Measurements from ENCODE around the gene TTC28.

Gene TTC28

DNA sequence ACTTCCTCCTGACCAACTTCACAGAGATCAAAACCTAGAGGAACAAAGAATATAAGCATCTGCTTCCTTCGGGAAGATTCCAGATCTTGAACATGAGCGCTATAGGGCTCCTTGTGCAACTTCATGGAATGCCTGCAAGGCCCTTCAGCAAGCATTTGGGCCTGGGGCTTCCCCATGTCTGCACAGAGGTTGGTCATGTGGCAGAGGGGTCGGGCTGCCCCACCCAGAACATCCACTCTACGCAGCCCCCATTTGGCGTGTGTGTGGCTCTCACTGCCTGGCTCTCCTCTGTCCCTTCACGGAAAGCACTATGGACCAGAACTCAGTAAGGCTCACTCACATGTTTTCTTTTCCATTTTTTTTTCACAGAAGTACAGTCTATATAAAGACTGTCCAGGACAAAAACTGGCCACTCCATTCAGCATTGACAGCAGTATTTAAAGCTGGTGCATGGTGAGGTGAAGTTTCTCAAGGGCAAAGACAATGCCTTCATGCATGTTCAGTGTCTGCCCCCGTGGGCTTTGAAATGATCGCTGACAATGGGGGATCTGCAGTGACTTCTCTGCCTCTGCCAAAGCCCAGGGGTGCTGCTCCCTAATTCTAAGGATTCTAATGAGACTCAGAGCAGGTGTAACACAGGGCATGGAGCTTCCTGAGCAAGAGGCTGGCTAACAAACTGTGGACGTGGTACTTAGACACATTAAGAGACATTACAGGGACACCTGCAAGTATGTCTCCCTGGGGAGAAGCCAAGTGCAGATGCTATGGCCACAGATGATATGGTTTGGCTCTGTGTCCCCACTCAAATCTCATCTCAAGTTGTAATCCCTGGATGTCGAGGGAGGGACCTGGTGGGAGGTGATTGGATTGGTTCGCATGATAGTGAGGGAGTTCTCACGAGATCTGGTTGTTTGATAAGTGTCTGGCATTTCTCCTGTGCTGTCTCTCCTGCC is 694.0 kb downstream of the TTC28 start:
- in situ Hi-C loops (cut with MboI; ENCODE audit: low sequenced_read_pairs) = no loop called here

DNA sequence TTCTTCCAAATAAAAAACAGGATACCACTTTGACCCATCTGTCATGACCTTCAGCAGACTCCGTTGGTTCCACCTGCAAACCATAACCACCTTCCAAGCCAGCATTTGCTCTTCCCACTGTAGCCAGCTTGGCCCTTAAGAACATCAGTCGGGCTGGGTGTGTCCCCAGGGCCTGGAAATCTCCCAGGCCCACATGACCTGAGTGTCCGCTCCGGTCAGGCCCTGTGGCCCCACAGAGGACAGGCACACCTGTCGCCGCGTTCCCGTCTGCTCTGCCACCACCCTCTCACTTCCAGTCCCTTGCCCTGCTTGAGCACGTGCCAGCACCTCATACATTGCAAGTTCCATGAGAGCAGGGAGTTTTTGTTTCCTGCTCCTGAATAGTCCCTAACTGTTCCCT is 694.9 kb downstream of the TTC28 start:
- in situ Hi-C loops (cut with MboI; ENCODE audit: low sequenced_read_pairs) = no loop called here

DNA sequence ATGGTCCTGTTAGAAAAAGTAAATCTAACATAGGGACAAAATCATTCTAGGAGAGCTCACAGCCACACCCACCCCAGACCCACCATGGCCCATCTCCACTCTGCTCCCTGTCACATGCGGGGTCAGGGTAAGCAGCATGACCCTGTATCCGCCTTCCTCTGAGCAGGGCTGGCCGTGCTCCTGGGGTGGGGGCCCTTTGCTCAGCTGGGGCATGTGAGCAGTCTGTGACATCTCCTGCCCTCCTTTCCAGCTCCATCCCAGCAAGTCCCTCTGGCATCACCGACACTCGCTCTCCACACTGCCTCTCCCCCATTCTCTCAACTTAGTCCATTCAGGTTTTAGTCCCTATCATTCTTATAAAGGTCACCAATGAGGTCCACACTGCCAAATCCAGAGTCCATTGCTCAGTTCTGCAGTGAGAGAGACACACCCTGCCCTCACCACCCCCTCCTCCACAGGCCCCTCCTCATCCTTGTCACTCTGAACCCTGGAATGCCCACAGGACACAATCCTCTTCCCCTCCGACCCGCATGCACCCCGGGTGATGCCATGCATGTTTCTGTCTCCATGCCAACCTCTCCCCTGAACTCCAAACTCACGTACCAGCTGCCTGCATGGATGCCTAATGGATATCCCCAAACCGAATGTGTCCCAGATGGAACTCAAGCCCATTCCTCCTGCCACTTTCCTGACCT is 695.5 kb downstream of the TTC28 start:
- in situ Hi-C loops (cut with MboI; ENCODE audit: low sequenced_read_pairs) = no loop called here

DNA sequence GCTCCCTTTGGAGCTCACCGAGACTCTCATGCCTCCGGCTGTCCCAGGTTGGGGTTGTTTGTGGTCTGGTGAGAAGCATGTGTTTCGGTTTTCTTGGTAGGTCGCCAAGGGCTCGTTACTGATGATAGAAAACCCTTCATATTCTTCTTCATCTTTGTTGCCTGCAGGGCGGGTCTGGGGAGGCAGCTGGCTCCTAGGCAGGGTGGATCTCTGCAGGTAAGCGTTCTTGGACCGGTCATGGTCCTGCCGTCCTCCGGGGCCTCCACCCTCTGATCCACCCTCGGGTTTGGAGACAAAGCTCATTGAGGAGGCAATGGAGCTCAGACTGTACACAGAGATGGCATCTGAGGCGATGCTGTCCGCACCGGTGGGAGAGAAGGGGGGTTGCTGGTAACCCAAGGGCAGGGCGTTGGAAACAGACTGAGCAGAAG is 696.3 kb downstream of the TTC28 start:
- in situ Hi-C loops (cut with MboI; ENCODE audit: low sequenced_read_pairs) = no loop called here

DNA sequence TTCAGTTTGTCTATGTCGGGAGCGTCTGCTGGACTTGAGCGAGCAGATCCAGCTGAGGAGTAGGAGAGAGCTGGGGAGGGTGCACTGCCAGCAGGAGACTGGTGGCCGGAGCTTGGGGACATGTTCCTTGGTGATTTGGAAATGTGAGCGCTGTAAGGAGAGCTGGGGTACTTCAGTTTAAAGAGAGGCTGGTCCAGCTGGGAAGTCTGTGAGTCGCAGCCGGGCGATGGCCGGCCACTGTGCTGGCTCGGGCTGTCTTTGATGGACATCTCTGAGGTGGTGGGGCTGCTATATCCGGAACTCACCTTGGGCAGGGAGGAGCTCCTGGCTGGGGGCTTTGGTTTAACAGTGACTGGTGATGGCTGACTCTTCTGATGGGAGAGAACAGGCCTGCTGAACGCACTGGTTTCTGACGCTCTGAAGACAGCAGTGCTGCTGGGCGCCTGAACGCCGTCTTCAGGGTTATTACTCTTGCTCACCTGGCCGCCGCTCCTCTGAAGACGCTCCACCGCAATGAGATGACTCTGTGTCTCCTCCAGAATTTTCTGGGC is 696.9 kb downstream of the TTC28 start:
- in situ Hi-C loops (cut with MboI; ENCODE audit: low sequenced_read_pairs) = no loop called here

DNA sequence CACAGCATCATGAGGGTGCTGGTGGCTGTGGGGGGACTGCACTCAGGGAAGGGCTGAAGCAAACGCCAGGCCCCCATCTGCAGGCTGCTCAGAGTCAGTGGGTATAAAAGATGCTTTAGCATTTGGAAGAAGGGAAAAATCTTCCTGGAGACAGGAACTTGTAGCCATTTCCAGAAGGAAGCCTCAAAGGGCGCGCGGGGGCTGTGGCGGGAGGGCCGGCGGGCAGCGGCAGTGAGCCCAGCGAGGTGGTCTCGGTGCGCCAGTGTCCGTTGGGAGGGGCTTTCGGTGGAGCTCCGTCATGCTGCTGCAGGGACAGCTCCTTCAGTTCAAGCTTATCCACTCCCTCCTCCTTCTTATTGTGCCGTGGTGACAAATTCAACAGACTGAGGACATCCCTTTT is 697.5 kb downstream of the TTC28 start:
- in situ Hi-C loops (cut with MboI; ENCODE audit: low sequenced_read_pairs) = no loop called here

DNA sequence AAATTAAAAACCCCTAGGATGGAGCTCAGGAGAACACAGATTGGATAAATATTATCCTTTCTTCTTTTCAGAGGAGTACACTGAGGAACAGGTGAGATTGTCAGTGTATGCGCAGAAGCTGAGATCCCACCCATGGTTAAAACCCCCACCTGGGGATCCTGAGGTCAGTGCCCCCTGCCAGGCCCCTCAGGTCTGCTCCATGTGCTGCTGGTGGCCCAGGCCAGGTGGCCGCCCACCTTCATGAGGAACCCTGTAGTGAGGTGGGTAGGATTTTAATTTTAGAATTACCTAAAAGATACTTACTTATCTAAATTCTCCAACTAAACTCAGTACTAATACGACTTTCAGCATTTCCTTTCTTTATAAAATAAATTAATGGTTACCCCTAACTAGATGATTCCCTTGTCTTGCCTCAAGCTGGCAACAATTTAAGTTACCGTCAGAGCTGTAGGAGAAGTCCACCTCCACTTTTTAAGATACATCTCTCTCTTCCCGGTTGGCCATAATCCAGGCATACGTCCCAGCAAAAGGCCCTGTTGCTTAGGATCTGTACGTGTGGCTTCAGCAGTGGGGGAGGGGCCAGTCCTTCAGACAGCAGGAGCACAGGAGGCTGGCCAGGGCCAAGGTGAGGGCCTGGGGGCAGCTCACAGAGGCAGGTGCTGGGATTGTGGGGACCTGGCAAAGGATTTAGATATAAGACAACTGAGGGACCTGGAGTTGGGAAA is 699.1 kb downstream of the TTC28 start:
- in situ Hi-C loops (cut with MboI; ENCODE audit: low sequenced_read_pairs) = no loop called here

DNA sequence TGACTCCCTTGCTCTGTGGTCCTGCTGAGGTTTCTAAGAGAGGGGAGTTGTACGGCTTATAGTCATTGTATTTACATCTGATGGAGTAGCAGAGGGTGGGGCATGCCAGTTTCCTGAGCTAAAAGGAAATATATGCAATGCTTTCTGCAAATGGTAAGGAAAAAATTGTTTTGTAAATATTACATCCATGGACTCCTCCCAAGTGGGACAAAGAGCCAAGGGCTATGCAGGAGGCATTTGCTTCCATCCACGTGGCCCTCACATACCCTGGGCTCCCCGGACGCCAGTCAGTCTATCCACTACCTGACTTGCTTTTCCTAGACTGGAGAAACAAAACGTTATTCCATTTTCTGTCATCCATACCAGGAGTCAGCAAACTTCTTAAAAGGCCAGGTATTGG is 700.8 kb downstream of the TTC28 start:
- in situ Hi-C loops (cut with MboI; ENCODE audit: low sequenced_read_pairs) = no loop called here

DNA sequence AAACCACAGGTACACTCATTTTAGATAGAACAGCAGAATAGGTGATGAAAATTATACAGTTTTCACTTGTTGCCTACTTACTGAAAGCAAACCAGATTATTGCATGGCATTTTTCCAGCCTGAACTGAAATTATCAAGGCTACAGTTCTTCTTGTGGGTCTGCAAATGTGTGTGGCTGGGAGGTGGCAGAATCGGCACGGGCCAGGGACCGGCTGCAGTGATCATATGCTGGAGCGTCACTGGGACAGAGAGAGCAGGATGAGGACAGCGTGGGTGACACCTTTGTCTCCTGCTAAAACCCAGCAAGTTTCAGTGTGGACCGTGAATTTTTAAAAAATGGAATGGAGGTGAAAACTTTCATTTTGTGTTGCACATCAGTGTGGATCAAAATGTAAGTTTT is 701.3 kb downstream of the TTC28 start:
- in situ Hi-C loops (cut with MboI; ENCODE audit: low sequenced_read_pairs) = no loop called here

DNA sequence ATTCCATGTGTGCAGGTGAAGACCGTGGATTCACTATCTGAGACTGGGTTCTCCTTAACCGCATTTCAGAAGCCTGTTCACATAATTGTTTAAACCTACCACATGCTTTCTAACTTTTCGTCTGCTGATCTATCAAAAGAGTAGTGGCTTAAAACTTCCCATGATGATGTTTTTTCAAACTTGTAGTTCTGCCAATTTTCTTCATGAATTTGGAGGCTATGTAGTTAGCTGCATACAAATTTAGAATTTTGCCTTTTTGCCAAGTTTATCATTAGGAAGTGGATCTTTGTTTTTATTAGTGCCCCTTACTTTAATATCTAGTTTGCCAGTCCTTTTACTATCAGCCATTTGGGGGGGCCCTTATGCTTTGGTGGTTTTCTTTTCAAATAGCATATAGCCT is 703.1 kb downstream of the TTC28 start:
- in situ Hi-C loops (cut with MboI; ENCODE audit: low sequenced_read_pairs) = no loop called here

DNA sequence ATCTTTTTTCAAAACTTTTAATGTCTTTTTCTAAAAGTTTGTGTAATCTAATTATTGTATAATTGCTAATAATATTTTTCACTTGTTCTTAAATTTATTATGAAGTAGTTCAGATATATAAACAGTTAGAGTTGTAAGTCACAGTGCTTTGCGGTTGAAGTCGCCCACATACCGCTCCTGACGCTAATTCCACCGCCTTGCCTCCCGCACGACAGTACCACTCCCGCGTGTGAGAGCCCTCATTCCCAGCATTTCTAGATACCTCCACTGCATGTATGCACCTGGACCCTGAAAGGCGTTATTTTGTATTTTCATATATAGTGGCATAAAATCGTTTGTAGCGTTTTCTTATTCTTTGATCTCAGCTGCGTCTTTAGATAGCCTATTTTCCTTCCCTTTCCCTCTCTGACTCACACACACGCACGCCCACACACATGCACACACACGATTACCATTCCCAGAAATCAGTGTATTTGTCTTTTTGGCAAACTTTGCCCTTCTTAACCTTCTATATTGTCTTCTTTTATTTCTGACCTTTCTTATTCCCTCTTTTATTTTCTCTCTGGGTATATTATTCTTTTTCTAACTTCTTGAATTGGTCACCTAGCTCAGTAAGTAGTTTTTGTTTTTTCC is 704.1 kb downstream of the TTC28 start:
- in situ Hi-C loops (cut with MboI; ENCODE audit: low sequenced_read_pairs) = no loop called here

DNA sequence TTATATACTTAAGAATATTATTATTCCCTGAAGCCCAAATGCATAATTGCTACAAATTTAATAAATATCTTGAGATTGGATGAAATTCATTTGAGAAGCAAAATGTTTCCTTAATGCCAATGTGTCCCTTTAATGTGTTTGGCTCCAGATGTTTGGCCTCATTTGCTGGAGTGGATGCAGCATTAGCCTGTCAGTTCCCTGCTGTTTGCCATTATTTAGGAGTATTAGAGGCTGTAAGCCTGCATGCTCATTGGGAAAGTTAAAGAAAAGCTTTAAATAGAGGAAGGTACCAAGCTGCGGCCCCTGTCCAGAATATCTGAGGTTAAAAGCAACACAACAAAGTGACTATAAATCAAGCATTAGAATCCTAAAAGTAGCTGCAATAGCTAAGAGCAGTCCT is 705.8 kb downstream of the TTC28 start:
- in situ Hi-C loops (cut with MboI; ENCODE audit: low sequenced_read_pairs) = no loop called here

DNA sequence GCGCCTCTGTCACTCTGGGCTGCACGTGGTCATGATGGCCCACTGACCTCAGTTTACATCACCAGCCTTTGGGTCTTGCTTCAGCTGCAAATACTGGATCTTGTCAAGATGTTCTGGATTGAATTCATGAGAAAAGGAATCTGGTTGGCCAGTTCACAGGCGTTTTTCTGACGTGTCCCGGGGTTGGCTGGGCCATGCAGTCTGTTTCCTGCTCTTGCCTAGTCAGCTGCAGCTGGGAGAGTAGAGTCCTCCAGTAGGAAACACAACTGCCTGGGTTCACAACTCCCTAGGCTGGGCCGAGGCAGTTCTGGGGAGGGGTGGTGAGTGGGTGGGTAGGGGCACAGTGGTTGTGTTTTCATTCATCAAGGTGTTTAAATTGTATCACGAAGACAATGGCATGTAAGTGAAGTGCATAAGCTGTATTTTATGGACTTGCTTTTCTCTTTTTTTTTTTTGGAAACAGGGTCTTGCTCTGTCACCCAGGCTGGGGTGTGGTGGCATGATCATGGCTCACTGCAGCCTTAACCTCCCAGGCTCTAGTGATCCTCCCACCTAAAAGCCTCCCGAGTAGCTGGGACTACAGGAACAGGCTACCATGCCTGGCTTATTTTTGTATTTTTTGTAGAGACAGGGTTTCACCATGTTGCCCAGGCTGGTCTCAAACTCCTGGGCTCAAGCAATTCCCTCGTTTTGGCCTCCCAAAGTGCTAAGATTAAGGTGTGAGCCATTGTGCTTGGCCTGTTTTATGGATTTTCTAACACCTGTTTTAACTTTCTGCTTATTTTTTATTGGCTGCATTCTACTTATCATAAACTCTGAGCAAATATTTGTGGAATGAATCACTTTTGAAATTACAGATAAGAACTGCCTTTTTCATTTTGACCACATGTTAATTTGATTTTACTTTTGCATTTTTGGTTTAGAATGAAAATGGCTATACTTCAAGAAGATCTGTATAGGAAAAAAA is 706.6 kb downstream of the TTC28 start:
- in situ Hi-C loops (cut with MboI; ENCODE audit: low sequenced_read_pairs) = no loop called here

DNA sequence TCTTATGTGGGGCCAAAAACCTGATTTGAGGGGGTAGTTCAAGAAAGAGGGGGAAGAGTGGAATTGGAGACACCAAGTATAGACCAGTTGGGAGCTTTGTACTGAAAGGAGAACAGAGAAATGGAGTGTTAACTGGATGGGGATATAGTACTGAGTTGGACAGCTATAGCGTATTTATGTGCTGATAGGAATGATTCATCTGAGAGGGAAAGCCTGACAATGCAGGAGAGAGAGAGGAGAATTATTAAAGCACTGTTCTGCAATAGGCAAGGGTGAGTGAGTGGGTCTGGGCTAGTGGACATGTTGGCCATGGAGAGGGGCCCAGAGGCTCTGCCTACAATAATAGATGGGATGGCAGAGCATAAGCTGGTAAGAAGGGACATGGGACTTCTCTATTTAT is 707.7 kb downstream of the TTC28 start:
- in situ Hi-C loops (cut with MboI; ENCODE audit: low sequenced_read_pairs) = no loop called here

DNA sequence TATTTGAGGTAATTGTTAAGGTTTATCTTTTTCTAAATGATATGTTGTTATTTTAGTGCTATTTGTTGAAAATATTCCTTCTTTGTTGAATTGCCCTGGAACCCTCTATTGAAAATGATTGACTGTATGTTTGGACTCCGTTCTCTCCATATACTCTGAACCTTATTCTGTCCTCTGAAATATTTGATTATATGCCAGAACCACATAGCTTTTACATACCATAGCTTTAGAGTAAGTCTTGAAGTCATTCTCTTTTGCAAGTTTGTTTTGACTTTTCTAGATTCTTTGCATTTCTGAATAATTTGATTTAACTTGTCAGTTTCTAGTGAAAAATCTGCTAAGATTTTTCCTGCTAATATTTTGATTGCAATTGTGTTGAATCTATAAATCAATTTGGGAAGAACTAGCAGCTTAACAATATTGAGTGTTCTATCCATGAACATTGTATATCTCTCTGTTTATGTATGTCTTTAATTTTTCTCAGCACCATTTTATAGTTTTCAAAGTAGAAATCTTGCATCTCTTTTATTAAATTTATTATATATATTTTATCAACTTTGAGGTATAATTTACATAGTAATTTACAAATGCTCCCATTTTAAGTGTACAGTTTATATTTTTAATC is 708.9 kb downstream of the TTC28 start:
- in situ Hi-C loops (cut with MboI; ENCODE audit: low sequenced_read_pairs) = no loop called here

DNA sequence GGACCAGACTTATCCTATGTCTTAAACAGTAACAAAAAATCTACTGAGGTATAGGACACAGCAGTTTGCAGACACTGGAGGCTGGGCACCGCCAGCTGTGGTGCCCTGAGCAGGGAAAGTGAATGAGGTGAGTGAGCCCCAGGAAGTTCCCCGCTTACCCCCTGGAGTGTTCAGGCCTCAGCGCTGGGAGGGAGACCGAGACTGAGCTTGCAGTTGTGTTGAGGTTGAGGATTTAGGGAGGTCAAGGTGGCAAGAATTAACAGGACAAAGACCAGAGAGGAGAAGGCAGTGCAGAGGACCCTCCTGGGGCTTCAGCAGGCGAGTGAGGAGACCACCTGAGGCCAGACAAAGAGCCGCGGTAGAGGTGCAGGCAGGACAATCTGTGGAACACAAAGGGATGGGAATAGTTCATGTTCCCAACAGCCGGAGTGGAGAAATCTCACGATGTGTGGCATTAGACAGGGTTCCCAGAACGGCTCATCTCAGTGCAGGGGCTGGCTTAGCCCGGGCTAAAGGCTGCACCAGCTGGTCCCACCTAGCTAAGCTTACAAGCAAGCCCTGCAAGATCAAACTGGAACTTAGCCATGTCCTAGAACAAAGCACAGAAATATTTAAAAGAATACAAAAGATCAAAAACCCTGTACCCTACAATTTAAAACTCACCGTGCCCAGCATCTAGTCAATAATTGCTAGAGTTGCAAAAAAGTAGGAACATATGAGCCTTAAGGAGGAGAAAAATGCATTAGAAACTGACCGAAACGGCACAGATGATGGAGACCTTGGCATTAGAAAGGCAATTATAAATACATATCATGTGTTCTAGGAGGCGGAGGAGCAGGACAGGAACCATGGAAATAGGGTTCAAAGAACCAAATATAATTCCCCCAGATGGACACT is 713.2 kb downstream of the TTC28 start:
- in situ Hi-C loops (cut with MboI; ENCODE audit: low sequenced_read_pairs) = no loop called here

DNA sequence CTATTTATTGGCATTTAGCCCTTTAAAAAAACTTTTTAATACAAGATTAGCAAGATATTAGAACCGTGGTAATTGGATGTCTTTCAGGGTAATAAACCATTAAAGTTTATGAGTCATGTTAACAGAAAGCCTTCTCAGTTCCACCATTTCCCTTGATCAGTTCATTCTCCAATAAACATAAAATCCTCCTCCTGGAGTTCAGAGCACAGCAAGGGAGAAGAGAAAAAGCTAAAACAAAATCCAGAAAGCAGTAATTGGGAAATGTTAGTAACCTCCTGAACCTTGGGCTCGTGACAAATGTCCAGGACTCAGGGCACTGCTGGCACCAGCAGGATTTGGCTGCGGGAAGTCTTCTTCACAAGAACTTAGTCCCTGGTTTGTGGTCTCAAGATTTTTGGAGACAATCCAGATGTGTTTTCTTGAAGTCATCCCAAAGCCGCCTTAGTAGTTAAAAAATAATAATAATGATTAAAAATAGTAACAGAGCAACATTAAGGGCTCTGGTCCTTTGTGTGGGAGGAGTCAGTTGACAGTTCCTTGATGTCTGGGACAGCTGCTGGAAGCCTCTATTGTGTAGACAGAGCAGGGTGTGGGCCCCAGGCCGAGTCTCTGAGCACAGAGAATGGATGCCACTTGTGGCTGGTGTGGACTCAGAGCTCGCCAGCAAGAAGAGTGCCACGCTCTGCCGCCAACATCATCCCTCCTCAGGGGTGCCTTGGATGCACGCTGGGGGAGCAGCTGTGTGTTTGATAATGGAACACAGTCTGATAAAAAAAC is 717.2 kb downstream of the TTC28 start:
- in situ Hi-C loops (cut with MboI; ENCODE audit: low sequenced_read_pairs) = no loop called here
